ENCODE measurements around the gene F7. TPM values are rescaled to one million over a fixed set of nuclear protein-coding genes. Genes with fewer than 3 reads are reported as not detected.

F7 gene
- total RNA-seq, 1 donor from 2014 or later, result 0.85 TPM

DNA sequence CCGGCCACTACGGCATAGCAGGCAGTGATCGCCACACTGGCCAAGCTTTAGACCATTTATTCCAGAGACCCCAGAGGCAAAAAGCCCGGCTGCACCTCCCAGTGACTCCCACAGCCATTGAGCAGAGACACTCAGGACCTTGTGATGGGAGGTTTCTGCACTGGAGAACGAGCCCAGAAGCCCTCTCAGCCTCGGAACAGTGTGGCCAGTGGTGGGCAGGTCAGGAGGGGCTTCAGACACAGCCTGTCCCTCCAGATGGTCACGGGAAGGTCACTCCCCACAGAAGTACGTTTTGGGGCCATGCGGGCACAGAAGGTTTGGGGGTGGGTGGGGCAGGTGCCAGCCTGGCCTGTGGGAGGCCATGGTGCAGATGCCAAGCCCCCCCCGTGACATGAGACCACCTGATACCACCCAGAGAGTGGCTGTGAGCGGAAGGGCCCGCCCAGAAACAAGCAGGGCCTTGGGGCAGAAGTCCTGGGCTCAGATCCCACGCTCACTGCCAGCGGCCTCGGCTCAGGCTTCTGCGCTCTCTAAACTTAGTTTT is 16.4 kb downstream of the F7 start:
- H3K4me1 ChIP-seq, result no peaks in the 10 kb centered on the region
- no peaks in the 10 kb centered on the region for H3K9me3 ChIP-seq
- DNase-seq (ENCODE audit: low spot score in 2 of 2), result peak in 1 of 2 donors; percentile 56
- no peaks in the 10 kb centered on the region for H3K36me3 ChIP-seq
- peak overlapping the region; percentile 36 to 53 for H3K27ac ChIP-seq
- TF ChIP-seq, protein P1, sequence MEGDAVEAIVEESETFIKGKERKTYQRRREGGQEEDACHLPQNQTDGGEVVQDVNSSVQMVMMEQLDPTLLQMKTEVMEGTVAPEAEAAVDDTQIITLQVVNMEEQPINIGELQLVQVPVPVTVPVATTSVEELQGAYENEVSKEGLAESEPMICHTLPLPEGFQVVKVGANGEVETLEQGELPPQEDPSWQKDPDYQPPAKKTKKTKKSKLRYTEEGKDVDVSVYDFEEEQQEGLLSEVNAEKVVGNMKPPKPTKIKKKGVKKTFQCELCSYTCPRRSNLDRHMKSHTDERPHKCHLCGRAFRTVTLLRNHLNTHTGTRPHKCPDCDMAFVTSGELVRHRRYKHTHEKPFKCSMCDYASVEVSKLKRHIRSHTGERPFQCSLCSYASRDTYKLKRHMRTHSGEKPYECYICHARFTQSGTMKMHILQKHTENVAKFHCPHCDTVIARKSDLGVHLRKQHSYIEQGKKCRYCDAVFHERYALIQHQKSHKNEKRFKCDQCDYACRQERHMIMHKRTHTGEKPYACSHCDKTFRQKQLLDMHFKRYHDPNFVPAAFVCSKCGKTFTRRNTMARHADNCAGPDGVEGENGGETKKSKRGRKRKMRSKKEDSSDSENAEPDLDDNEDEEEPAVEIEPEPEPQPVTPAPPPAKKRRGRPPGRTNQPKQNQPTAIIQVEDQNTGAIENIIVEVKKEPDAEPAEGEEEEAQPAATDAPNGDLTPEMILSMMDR (IDR thresholded peaks at IDR 0.05), result no peak
- H3K27me3 ChIP-seq, result no peaks in the 10 kb centered on the region
- H3K4me3 ChIP-seq, result peak overlapping the region in 1 of 2 donors; percentile 53
- intact Hi-C loops (cut with DNase I), result no loop called here

DNA sequence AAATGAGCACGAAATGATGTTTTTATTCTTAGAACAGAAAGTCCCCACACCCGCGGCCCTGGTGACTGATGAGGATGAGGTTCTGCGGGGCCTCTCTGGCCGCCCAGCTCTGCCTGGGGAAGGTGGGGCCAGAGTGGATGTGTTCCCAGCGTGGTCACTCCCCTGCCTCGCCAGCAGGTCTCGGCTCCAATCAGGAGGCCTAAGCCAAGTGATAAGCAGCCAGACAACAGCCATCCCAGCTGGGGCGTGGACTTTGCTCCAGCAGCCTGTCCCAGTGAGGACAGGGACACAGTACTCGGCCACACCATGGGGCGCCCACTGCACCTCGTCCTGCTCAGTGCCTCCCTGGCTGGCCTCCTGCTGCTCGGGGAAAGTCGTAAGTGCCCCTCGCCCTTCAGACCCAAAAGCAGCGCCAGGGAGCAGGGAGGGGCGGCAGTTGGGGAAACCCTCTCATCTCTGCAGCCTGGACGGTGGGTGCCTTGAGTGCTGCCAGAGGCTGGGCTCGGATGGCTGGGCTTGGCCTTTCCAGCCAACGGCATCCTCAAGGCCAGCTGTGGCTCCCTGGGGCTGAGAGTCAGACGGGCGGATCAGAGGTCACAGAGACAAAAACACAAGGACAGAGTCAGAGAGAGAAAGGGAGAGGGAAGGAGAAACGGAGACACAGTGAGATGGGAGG is 17.1 kb downstream of the F7 start, which contains the start of gene F10:
Gene F10 (plus strand): TSS at position 250 of the 676 bp plus-strand sequence. CDS start 57 bp downstream, at position 307.
- peak in 1 of 2 donors; percentile 79 for DNase-seq (ENCODE audit: low spot score in 2 of 2)
- no peaks in the 10 kb centered on the region for H3K27me3 ChIP-seq
- peak within 1 kb of the TSS; percentile 36 to 53 for H3K27ac ChIP-seq
- H3K9me3 ChIP-seq, result no peaks in the 10 kb centered on the region
- H3K4me1 ChIP-seq, result no peaks in the 10 kb centered on the region
- H3K36me3 ChIP-seq, result no peaks in the 10 kb centered on the region
- intact Hi-C loops (cut with DNase I), result no loop called here
- H3K4me3 ChIP-seq, result peak within 1 kb of the TSS in 1 of 2 donors; percentile 53
- TF ChIP-seq, protein P1 (IDR thresholded peaks at IDR 0.05), result no peak

DNA sequence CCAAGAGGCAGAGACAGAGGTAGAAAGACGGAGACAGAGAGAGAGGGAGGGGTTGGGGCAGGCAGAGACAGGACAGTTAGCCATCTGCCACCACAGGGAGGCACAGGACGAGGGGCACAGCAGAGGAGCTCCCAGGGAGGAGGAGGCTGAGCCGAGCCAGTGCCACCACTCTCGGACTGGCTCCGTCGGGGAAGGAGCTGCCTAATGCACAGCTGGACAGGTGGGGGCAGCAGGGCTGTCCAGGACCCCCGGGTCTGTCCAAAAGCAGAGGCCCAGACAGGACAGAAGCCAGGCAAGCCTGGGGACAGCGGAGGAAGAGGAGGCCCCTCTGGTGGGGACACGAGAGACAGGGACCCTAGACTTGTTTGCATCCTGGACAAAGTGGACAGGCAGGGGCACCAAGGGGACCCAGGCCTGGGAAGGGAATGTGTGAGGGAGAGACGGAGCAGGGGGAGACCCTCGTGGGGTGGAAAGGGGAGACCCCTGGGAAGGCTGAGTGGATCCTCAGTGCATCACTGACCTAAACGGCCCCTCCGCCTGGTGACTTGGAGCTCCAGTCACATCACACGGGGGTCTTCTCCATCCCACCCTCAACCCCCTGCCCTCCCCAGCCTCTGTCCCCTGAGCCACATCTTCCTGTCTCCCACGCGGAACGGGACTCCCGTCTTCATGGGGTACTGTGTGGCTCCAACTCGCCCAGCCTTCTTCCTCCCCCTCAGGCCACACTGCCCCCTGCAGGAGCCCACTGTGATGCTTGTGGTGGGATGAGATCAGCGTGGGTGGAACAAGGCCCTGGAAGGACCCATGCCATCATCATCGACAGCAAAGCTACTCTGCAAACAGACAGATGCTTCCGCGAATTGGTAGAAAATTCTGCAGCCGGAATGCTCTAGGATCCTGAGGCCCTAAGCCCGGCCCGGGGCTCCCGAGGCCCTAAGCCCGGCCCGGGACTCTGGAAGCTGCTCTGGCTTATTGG is 17.9 kb downstream of the F7 start:
- Histone ChIP-seq H3K4me1 (no peaks in the 10 kb centered on the region), H3K36me3 (no peaks in the 10 kb centered on the region), H3K27me3 (no peaks in the 10 kb centered on the region), H3K4me3 (peak overlapping the region in 1 of 2 donors; percentile 53), H3K27ac (peak overlapping the region in 1 of 2 donors; percentile 36), H3K9me3 (no peaks in the 10 kb centered on the region)
- peak in 1 of 2 donors; percentile 59 for DNase-seq (ENCODE audit: low spot score in 2 of 2)
- intact Hi-C loops (cut with DNase I), result no loop called here
- TF ChIP-seq, protein P1 (IDR thresholded peaks at IDR 0.05), result peak in 1 of 3 experiments; percentile 8

DNA sequence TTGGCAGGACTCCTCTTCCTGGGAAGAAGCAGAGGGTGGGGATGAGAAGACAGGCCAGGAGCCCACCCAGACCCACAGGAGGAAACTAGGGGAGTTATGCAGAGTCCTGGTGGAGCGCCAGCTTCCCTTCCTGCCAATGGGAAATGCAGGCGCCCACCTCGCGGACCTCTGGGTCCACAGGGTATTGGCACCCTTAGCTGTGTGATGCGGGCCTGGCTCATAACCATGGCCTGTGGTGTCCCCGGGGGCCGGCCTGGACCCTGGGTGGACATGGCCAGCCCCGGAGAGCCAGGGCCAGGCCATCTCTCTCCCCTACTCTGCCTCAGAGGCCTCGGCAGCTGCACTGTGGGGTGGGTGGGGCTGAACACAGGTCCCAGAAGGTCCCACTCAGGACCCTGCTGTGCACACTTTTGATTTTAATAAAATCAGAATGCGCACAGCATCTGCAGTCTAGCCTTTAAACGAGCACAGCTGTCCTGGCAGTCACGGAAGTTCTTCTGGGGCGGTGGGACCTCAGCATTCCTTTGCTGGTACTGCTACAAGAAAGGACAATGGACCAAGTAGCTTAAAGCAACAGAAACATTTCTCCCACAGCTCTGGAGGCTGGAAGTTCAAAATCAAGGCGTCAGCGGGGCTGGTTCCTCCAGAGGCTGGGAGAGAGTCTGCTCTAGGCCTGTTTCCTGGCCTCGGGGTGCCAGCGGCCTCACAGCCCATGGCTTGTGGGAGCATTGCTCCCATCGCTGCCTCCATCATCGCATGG is 18.8 kb downstream of the F7 start:
- DNase-seq (ENCODE audit: low spot score in 2 of 2), result peak in 1 of 2 donors; percentile 57
- no peaks in the 10 kb centered on the region for H3K27me3 ChIP-seq

More for the DNA sequence above, 18.8 kb downstream of the F7 start:
- Histone ChIP-seq H3K27ac (no peak overlapping the region), H3K4me3 (no peak overlapping the region), H3K36me3 (no peaks in the 10 kb centered on the region), H3K9me3 (no peaks in the 10 kb centered on the region), H3K4me1 (no peaks in the 10 kb centered on the region)
- intact Hi-C loops (cut with DNase I), result no loop called here
- TF ChIP-seq, protein P1 (IDR thresholded peaks at IDR 0.05), result no peak
